HG03025 (cell line): ENCODE results near the gene CCDC107.

ENCODE experiments used
- ATAC-seq: cut with Tn5 transposase; IDR thresholded peaks from one replicate; pipeline ENCODE4 v1.9.1; 2021; ENCODE audit warnings: mild to moderate bottlenecking, moderate library complexity; ENCODE audit not compliant: unreplicated experiment, low FRiP score

Gene CCDC107

DNA sequence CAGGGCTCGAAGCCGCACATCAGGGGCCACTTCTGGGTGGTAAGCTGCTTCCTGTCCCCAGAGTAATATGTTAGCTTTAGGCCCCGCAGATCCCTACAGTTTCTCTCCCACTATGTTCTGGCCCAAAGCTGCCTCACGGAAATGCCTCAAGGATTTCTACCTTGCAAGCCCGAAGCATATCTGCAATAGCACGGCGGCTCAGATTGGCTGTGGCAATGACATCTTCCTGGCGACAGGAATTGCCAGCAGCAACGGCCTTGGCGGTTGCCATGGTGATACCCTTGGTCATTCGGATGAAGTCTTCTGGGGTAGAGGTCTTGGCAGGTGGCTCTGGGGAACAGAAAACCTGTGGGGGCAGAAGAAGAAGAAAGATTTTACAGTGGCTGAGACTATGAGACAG, 41.9 kb downstream of the CCDC107 start:
- no peak for ATAC-seq

DNA sequence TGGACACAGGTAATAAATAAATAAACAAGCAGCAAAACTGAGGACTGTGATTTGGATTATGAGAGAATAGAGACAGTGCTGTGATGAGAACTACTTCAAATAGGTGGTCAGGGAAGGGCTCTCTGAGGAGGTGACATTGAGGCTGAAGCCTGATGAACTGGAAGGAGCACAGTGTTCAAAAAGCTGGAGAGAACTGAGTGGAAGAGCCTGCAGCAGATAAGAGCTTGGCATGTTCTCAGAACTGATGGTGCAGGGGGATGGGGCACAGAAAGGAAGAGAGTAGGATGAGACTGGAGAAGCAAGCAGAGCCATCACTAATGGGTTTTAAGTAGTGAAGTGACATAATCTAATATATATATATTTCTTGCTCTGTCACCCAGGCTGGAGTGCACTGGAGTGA, 42.9 kb downstream of the CCDC107 start:
- no peak for ATAC-seq

DNA sequence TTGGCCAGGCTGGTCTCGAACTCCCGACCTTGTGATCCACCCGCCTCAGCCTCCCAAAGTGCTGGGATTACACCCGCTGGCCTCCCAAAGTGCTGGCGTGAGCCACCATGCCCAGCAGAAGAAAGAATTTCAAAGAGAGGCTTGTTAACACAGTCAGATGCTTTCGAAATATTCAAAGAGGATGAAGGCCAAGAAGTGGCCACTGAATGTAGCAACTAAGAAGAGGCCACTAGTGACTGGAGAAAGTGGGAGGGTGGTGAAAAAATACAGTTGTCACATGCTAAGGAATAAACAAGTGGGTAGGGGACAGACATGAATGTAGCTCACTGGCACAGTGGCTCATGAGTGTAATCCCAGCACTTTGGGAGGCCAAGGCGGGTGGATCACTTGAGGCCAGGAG, 44.6 kb downstream of the CCDC107 start:
- no peak for ATAC-seq

DNA sequence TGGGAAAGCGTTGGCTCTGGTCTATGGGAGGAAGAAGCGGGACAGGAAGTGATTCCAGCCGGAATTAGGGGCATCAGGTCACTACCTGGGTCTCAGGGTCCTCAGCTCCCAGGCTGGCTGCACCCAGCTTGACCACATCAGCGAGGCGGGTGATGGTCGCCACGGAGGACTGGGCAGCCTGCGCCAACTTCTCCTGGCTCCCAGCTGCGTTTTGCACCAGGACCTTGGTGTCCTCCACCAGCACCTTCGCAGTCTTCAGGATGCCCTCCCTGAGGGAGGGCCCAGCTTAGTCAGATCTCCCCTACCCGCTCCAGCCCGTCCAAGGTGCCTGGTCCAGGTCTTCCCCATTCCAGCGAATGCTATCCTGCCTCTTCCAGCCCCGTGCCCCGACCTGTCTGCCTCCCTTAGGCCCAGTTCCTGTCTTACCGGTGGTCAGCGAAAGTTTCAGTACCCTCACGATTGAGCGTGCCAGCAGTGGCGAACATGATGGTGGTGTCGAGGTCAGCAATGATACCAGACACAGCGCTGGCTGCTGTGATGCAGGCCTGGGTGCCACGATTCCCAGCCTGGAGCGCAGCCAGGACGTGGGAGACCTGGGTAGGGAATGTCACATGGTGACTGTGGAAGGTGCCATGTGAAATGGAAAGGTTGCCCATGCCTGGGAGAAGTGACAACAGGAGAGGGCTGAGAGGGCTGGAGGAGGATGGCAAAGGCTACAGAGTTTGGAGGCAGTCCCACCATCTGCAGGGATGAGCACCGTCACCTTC, 46.0 kb downstream of the CCDC107 start:
- no peak for ATAC-seq

GRCh38 chr9:35705372-35705771, 47.3 kb downstream of the CCDC107 start:
- no peak for ATAC-seq

DNA sequence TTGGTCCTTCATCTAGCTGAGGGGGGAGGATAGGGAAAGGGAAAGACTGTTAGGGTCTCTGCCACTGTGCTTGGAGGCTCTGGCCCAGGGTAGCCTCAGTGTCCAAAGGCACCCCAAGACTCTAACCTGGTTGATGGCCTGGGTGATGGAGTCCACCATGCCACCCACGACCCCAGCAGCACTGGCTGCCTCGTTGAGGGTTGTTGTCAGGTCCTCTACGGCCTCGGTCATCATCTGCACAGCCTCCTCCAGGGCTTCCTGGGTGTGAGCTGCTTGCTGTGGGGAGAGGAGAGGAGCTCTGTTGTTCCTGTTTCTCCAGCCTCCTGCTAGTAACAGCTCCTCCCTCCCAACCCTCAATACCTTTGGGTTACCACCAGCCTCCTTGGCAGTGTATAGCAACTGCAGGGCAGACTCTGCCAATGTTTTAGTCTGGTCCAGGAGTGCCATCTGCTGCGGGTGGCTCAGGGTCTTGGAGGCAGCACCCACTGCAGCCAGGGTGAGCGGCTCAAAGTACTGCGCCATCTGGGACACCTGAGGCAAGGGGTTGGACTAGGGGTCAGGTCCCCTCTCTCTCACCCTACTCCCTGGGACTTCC, 47.8 kb downstream of the CCDC107 start:
- no peak for ATAC-seq

- no peak for ATAC-seq
Measured at GRCh38 chr9:35706951-35707350, 48.9 kb downstream of the CCDC107 start.

GRCh38 chr9:35708146-35708545, 50.1 kb downstream of the CCDC107 start:
- ATAC-seq, result no peak

DNA sequence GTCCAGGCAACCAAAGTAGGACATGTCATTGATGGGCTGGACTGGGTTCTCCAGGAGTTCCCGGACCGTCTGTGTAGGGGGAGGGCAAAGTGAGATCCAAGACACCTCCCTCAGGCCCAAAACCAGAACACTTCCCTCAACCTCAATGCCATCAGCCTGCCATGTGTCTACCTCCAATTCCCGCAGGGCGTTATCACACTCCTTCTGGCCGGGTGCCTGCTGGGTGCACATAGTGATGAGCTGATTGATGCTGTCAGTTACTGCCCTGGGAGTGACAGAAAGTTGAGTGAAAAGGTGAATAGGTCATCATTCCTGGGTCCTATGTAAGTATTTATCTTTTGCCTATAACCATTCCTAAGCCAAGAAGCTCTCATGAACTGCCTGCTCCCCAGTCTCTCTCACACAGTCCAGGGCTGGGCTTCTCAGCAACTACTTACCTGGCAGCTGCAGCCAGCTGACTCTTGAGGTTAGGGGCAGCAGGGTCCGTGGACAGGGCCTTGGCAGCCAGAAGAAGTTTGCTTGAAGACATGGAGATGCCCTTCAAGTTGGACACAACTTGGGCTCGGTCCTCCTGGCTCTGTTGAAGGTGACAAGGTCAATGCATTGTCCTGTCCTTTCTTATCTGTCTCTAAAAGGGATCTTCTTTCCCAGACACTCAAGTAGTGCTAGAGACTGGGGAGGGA, 52.9 kb downstream of the CCDC107 start:
- ATAC-seq, result no peak
